ENCODE results near the gene MACROD1. TPM values are rescaled to one million over a fixed set of nuclear protein-coding genes. Genes with fewer than 3 reads are reported as not detected.

Gene MACROD1
- total RNA-seq, 5 donors from 2014 or later (not counting 1 experiment from before 2014, with no cell fraction given): 6.0 to 14.8 (median 10.4) TPM

GRCh38 chr11:64156235-64157011 is 9.5 kb downstream of the MACROD1 start:
- Mint-ChIP-seq H3K4me1 (no peaks in the 10 kb centered on the region), H3K9me3 (no peaks in the 10 kb centered on the region), H3K27me3 (peaks cover 0 to 2% of the 10 kb centered on the region in 2 donors), H3K27ac (no peak overlapping the region), H3K36me3 (no peaks in the 10 kb centered on the region), H3K4me3 (no peak overlapping the region)
- no peak for DNase-seq
- Histone ChIP-seq H3K4me1 (ENCODE audit: control insufficient read depth in 1 of 2, extremely low read depth in 1 of 2, insufficient read depth in 2 of 2, low read length in 2 of 2) (peaks cover 0 to 10% of the 10 kb centered on the region in 2 experiments), H3K27me3 (replicated peaks in 1 of 2; ENCODE audit: control insufficient read depth in 2 of 2, extremely low read depth in 1 of 2, insufficient read depth in 2 of 2, low read length in 1 of 2) (peaks cover 0 to 11% of the 10 kb centered on the region in 2 experiments), H3K27ac (ENCODE audit: low read length) (no peak overlapping the region), H3K9me3 (no peaks in the 10 kb centered on the region), H3K4me3 (ENCODE audit: control insufficient read depth in 1 of 2, extremely low read depth in 1 of 2, low read length in 1 of 2) (no peak overlapping the region), H3K36me3 (ENCODE audit: control insufficient read depth in 2 of 2, extremely low read depth in 1 of 2, insufficient read depth in 1 of 2, low read length in 1 of 2) (no peaks in the 10 kb centered on the region)
- CTCF ChIA-PET: interaction anchor here (0.6 to 0.7 kb wide), 2 partner anchors 29 to 211 kb away, joined by 3 to 5 read pairs; no protein-coding TSS in a partner anchor
- no peak for ATAC-seq (replicated peaks in 1 of 4)
- POLR2A ChIA-PET: no interaction called here
- 93% methylated on average over 9 of the region's 14 CpGs for WGBS (ENCODE audit: insufficient coverage)

GRCh38 chr11:64153812-64154211 is 12.1 kb downstream of the MACROD1 start:
- no peaks in the 10 kb centered on the region for H3K9me3 Mint-ChIP-seq

GRCh38 chr11:64152841-64153691 is 12.8 kb downstream of the MACROD1 start:
- Histone ChIP-seq H3K4me3 (ENCODE audit: control insufficient read depth in 1 of 2, extremely low read depth in 1 of 2, low read length in 1 of 2) (no peak overlapping the region), H3K36me3 (ENCODE audit: control insufficient read depth in 2 of 2, extremely low read depth in 1 of 2, insufficient read depth in 1 of 2, low read length in 1 of 2) (no peaks in the 10 kb centered on the region), H3K27ac (ENCODE audit: low read length) (no peak overlapping the region), H3K4me1 (ENCODE audit: control insufficient read depth in 1 of 2, extremely low read depth in 1 of 2, insufficient read depth in 2 of 2, low read length in 2 of 2) (peaks cover 0 to 10% of the 10 kb centered on the region in 2 experiments), H3K9me3 (no peaks in the 10 kb centered on the region), H3K27me3 (replicated peaks in 1 of 2; ENCODE audit: control insufficient read depth in 2 of 2, extremely low read depth in 1 of 2, insufficient read depth in 2 of 2, low read length in 1 of 2) (peaks cover 0 to 11% of the 10 kb centered on the region in 2 experiments)
- peak in 34 of 35 experiments; percentile 18 to 80 (median 58) for DNase-seq
- Mint-ChIP-seq H3K27ac (peak overlapping the region in 1 of 2 donors; percentile 4), H3K36me3 (no peaks in the 10 kb centered on the region), H3K4me1 (peaks cover 2 to 5% (median 2%) of the 10 kb centered on the region in 3 donors), H3K9me3 (no peaks in the 10 kb centered on the region), H3K4me3 (no peak overlapping the region), H3K27me3 (peaks cover 0 to 2% of the 10 kb centered on the region in 2 donors)
- CTCF ChIA-PET: no interaction called here
- WGBS (ENCODE audit: insufficient coverage): 9% methylated on average over 16 of the region's 23 CpGs
- POLR2A ChIA-PET: no interaction called here
- peak; percentile 92 to 97 (median 93) for ATAC-seq (replicated peaks in 1 of 4)

More at GRCh38 chr11:64153812-64154211, 12.1 kb downstream of the MACROD1 start:
- CTCF ChIA-PET: no interaction called here
- peaks cover 0 to 2% of the 10 kb centered on the region in 2 donors for H3K27me3 Mint-ChIP-seq
- no peaks in the 10 kb centered on the region for H3K4me1 Mint-ChIP-seq
- Histone ChIP-seq H3K4me1 (ENCODE audit: control insufficient read depth in 1 of 2, extremely low read depth in 1 of 2, insufficient read depth in 2 of 2, low read length in 2 of 2) (peaks cover 0 to 10% of the 10 kb centered on the region in 2 experiments), H3K9me3 (no peaks in the 10 kb centered on the region), H3K27me3 (replicated peaks in 1 of 2; ENCODE audit: control insufficient read depth in 2 of 2, extremely low read depth in 1 of 2, insufficient read depth in 2 of 2, low read length in 1 of 2) (peaks cover 0 to 11% of the 10 kb centered on the region in 2 experiments), H3K27ac (ENCODE audit: low read length) (no peak overlapping the region), H3K36me3 (ENCODE audit: control insufficient read depth in 2 of 2, extremely low read depth in 1 of 2, insufficient read depth in 1 of 2, low read length in 1 of 2) (no peaks in the 10 kb centered on the region), H3K4me3 (ENCODE audit: control insufficient read depth in 1 of 2, extremely low read depth in 1 of 2, low read length in 1 of 2) (no peak overlapping the region)
- H3K36me3 Mint-ChIP-seq: no peaks in the 10 kb centered on the region
- H3K4me3 Mint-ChIP-seq: no peak overlapping the region
- POLR2A ChIA-PET: no interaction called here
- no peak for DNase-seq
- no peak overlapping the region for H3K27ac Mint-ChIP-seq
- ATAC-seq (replicated peaks in 1 of 4): no peak
- WGBS (ENCODE audit: insufficient coverage): 54% methylated on average over 8 of the region's 8 CpGs

DNA sequence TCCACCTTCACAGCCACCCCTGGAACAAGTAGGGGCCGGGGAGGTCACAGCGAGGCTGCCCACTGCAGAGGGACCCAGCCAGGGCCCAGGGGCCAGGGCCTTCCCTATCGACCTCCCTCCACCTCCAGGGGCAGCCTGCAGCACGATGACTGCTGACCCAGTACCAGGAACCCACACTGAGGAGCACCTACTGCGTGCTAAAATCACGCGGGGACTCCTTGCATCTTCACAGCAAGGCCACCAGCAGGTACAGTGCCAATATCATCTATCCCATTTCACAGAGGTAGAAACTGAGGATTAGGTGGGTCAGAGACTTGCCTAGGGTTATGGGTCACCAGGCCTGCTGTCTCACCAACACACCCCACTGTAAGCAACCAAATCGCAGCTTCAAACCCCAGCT is 14.6 kb downstream of the MACROD1 start:
- H3K36me3 Mint-ChIP-seq: no peaks in the 10 kb centered on the region
- CTCF ChIA-PET: interaction anchor here (0.8 to 1.0 kb wide), 2 partner anchors 12 to 313 kb away, joined by 3 to 4 read pairs; partner anchors contain the start of gene MARK2 (in 1 of the 2)
- no peaks in the 10 kb centered on the region for H3K9me3 ChIP-seq
- no peak for DNase-seq
- peaks cover 2 to 11% (median 2%) of the 10 kb centered on the region in 3 donors for H3K4me1 Mint-ChIP-seq
- ATAC-seq (replicated peaks in 1 of 4): no peak
- WGBS (ENCODE audit: insufficient coverage): 88% methylated on average over 4 of the region's 8 CpGs
- no peaks in the 10 kb centered on the region for H3K36me3 ChIP-seq (ENCODE audit: control insufficient read depth in 2 of 2, extremely low read depth in 1 of 2, insufficient read depth in 1 of 2, low read length in 1 of 2)
- POLR2A ChIA-PET: no interaction called here
- H3K27ac Mint-ChIP-seq: no peak overlapping the region
- peaks cover 0 to 2% of the 10 kb centered on the region in 2 donors for H3K27me3 Mint-ChIP-seq
- H3K4me1 ChIP-seq (ENCODE audit: control insufficient read depth in 1 of 2, extremely low read depth in 1 of 2, insufficient read depth in 2 of 2, low read length in 2 of 2): peaks cover 0 to 11% of the 10 kb centered on the region in 2 experiments
- H3K27ac ChIP-seq (ENCODE audit: low read length): no peak overlapping the region
- H3K4me3 Mint-ChIP-seq: no peak overlapping the region
- H3K4me3 ChIP-seq (ENCODE audit: control insufficient read depth in 1 of 2, extremely low read depth in 1 of 2, low read length in 1 of 2): no peak overlapping the region
- H3K27me3 ChIP-seq (replicated peaks in 1 of 2; ENCODE audit: control insufficient read depth in 2 of 2, extremely low read depth in 1 of 2, insufficient read depth in 2 of 2, low read length in 1 of 2): peaks cover 0 to 14% of the 10 kb centered on the region in 2 experiments
- no peaks in the 10 kb centered on the region for H3K9me3 Mint-ChIP-seq

DNA sequence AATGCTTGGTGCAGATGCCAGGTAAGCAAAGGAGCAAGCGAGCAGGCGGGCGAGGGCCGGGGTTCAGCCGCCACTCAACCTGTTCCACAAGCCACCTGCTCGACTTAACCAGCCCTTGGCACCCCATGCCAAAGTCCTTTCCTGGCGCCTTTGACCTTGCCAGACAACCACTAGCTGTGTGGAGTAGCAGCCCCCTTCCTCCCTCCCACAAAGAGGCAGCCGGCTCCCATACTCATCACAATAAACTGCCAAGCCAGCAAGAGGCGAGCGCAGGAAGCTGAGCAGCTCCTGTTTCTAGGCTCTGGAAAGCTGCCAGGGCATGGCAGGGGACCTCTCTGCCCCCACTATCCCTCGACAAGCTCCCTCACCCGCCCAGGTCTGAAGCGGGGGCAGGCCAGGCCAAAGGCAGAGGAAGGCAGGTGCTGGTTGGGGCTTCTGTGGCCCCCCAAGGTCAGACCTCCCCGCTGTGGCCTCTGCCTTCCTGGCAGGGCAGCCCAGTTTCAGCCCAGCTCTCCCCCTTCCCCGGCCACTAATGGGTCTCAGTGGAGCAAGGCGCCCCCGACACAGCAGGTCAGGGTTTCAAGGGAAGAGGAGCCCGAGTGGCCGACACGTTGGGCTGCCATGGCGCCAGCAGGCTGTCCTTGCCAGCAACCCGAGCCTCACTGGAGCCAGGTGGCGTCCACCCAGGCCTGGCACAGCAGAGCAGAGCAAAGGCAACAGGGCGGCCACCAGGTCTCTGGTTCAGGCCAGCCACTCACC is 15.3 kb downstream of the MACROD1 start:
- H3K9me3 ChIP-seq: no peaks in the 10 kb centered on the region
- Mint-ChIP-seq H3K27me3 (peaks cover 0 to 2% of the 10 kb centered on the region in 2 donors), H3K36me3 (no peaks in the 10 kb centered on the region), H3K4me1 (peaks cover 2 to 11% (median 4%) of the 10 kb centered on the region in 3 donors), H3K27ac (no peak overlapping the region), H3K9me3 (no peaks in the 10 kb centered on the region), H3K4me3 (no peak overlapping the region)
- H3K36me3 ChIP-seq (ENCODE audit: control insufficient read depth in 2 of 2, extremely low read depth in 1 of 2, insufficient read depth in 1 of 2, low read length in 1 of 2): no peaks in the 10 kb centered on the region
- ChIA-PET POLR2A (no interaction called here), CTCF (interaction anchor here (0.6 to 1.4 kb wide), 4 partner anchors 13 to 1655 kb away, joined by 3 to 9 read pairs (median 4); partner anchors contain the start of gene MARK2 (in 1 of the 2))
- H3K4me3 ChIP-seq (ENCODE audit: control insufficient read depth in 1 of 2, extremely low read depth in 1 of 2, low read length in 1 of 2): no peak overlapping the region
- peaks cover 0 to 17% of the 10 kb centered on the region in 2 experiments for H3K27me3 ChIP-seq (replicated peaks in 1 of 2; ENCODE audit: control insufficient read depth in 2 of 2, extremely low read depth in 1 of 2, insufficient read depth in 2 of 2, low read length in 1 of 2)
- WGBS (ENCODE audit: insufficient coverage): 91% methylated on average over 23 of the region's 24 CpGs
- H3K27ac ChIP-seq (ENCODE audit: low read length): no peak overlapping the region
- H3K4me1 ChIP-seq (ENCODE audit: control insufficient read depth in 1 of 2, extremely low read depth in 1 of 2, insufficient read depth in 2 of 2, low read length in 2 of 2): peaks cover 0 to 13% of the 10 kb centered on the region in 2 experiments
- ATAC-seq (replicated peaks in 1 of 4) (no peak), DNase-seq (no peak)
